NCI-H345 treated with DMSO at 0.1 percent for 48 hours (cell line): ENCODE results near the gene C13orf46.
"Not testable (repeated sequence)": the region's sequence is repeated elsewhere in the genome, so short reads cannot be mapped to it uniquely, and the experiment has no call there.

Source experiments
- DNase-seq: peaks from one replicate; lab custom pipeline; 2025; ENCODE audit not compliant: unreplicated experiment; lab: John Stamatoyannopoulos, UW

The C13orf46 gene

DNA sequence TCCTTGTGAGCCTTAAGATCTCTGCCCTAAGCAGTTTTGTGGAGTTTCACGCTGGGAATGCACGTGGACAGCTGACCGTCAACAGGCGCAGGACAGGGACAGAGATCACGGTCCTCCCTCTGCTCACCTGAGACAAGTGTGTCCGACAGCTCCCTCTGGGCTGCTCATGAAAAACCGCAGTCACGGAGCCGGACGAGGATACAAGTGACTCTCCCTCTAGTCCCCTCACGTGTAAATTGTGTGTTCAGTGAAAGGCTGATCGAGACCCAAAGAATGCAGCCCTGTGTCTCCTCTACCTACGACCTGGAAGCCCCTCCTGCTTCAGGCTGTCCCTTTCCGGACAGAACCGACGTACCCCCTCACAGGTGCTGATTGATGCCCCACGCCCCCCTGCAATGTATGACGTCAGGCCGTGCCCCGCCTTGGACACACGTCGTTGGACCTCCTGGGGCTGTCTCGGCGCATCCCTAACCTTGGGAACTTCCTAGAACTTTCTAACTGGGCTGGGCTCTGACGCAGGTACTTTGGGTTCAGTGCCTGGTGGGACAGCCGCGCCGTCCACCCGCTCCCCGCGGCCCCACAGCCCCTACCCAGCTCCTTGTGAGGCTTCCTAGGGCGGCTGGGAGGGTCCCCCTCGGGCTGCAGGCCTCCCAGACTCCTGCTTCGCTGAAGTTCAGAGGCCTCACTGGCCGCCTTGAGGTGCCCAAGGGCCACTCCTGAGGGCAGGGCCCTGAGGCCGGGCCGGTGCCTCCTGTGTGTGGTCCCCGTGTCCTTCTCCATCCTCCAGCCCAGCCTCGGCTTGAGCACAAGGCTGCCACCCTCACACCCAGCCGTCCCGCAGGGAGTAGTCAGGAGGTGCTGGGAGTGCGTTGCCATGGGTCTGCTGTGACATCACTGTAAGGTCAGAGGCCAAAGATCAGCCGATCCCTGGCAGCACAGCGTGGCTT, at the start of gene C13orf46:
Gene C13orf46, minus strand, starts transcription at position 859 of the 947 bp plus-strand sequence. Its CDS starts 79 bp downstream, at position 780.
- DNase-seq = no peak

GRCh38 chr13:114022876-114023275, 49.0 kb upstream of the C13orf46 start:
- no peak for DNase-seq

- no peak for DNase-seq
Measured at GRCh38 chr13:114022309-114022669, 48.4 kb upstream of the C13orf46 start.

DNA sequence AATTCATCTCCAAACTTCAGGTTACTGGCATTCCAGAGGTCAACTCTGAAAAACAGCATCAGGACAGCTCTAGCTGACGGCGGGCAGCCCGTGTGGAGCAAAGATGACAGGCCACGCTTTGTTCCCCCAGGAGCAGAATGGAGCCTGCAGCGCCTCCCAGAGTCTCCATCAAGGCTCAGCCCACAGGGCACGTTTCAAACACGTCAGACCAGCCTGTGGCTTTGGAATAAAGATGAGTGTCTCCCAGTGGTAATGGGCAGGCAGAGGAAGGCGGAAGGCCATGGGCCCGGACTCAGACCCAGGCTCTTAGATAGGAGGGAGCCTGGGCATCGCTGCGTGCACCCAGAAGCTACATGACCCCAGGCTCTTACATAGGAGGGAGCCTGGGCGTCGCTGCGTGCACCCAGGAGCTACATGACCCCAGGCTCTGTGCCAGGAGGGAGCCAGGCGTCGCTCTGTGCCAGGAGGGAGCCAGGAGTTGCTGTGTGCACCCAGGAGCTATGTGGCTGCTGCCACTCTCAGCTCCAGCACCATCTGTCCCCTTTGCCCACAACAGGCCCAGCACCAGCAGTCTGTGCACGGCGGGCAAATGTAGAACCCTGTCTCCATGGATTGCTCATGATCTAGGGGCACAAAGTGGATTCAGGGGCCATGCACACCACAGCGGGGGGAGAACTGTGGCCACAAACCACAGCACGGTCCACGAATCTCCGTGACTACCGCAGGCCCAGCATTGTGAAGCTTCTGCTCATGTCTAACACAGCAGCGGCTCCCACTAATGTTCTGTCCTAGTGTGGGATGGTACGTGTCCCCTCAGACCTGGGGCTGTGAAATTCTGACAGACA, 47.8 kb upstream of the C13orf46 start:
- DNase-seq = no peak

- DNase-seq = no peak
Measured at GRCh38 chr13:114020750-114021463, 47.0 kb upstream of the C13orf46 start.

DNA sequence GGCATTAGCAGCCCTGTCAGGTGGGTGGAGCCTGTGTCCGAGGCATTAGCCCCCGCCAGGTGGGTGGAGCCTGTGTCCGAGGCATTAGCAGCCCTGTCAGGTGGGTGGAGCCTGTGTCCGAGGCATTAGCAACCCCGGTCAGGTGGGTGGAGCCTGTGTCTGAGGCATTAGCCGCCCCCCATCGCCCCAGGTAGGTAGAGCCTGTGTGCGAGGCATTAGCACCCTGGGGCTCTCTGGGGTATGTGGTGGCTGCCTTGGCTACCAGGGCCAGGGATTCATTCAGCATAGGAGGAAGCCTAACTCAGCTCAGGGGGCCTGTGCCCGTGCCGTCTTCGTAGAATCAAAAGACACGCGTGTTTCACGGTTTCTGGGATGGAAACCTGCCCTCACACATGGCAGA, 46.3 kb upstream of the C13orf46 start:
- DNase-seq = not testable (repeated sequence)

DNA sequence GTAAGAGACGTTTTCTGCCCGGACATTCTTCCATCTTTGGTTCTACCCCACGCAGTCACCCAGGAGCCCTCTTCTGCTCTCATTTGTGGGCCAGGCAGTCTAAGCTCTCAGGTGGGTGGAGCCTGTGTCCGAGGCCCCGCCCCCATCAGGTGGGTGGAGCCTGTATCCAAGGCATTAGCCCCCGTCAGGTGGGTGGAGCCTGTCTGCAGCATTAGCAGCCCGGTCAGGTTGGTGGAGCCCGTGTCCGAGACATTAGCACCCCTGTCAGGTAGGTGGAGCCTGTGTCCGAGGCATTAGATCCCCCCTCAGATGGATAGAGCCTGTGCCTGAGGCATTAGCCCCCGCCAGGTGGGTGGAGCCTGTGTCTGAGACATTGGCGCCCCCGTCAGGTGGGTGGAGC, 45.5 kb upstream of the C13orf46 start:
- no peak for DNase-seq

GRCh38 chr13:114018461-114019055, 44.7 kb upstream of the C13orf46 start:
- DNase-seq = no peak

GRCh38 chr13:114017966-114018365, 44.1 kb upstream of the C13orf46 start:
- DNase-seq = no peak

DNA sequence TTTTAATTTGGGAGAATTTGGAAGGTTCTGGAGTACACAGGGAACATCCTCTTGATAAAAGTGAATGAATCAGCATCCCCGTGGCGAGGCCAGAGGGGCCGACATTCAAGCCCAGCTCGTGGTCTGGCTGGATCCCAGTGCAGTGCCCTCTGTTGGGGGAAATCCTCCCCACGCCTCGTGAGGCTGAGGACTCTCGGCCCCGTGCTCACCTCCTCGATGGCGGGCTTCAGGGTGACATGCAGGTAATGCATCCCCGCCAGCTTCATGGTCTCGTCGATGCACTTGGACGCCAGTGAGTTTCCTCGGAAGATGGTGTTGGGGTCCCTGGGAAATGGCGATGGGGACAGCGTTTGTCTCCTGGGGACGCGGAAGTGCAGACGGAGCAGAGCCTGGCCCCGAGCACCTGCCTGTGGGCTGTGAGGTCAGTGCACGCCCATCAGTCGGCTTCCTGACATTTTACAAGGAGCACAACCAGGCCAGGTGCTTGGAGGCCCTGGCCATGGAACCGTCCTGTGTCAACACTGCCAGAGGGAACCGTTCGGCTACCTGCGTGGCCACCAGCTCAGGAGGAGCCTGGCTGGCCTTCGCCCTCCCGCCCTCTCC, 43.3 kb upstream of the C13orf46 start:
- no peak for DNase-seq

DNA sequence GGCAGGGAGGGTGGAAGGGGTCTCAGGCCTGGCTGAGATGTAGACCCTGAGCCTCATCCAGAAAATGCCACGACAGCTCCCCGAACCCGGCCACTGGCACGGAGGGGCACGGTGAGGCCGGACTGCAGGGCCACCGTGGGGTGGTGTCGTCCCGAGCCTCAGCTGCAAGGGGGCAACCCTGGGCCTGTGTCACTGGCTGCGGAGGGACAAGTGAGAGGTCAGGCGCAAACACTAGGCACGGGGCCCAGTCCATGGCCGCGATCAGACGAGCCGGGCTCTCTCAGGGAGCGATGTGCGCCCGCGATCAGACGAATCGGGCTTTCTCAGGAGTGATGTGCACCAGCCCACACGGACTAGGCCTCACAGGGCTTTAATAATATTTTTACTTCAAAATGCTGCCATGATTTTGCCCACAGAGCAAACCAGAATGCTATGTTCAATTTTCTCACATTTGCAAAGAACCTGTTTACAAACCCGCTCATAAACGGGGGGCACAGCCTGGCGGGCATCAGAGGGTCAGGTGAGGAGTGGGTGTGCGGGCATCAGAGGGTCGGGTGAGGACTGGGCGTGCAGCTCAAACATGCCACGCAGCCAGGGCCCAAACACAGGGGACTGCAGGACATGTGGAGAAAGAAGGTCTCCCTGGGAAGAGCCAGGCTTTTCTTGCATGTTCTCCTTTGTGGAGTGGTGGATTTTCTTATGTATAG, 42.6 kb upstream of the C13orf46 start:
- no peak for DNase-seq

DNA sequence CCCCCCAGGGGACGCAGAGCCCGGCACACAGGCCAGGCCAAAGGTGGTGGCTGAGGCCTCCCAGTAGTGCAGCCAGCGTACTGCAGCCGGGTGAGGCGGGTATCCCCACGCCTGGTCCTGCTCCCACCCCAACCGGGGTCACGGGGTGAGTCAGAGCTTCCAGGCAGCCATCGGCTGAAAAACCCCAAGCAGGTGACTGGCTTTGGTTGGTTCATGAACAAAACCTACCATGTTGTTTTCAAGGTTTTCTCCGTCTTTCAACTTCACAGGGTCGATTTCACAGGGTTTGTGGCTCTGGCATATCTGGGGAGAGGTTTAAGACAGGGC, 42.1 kb upstream of the C13orf46 start:
- no peak for DNase-seq

DNA sequence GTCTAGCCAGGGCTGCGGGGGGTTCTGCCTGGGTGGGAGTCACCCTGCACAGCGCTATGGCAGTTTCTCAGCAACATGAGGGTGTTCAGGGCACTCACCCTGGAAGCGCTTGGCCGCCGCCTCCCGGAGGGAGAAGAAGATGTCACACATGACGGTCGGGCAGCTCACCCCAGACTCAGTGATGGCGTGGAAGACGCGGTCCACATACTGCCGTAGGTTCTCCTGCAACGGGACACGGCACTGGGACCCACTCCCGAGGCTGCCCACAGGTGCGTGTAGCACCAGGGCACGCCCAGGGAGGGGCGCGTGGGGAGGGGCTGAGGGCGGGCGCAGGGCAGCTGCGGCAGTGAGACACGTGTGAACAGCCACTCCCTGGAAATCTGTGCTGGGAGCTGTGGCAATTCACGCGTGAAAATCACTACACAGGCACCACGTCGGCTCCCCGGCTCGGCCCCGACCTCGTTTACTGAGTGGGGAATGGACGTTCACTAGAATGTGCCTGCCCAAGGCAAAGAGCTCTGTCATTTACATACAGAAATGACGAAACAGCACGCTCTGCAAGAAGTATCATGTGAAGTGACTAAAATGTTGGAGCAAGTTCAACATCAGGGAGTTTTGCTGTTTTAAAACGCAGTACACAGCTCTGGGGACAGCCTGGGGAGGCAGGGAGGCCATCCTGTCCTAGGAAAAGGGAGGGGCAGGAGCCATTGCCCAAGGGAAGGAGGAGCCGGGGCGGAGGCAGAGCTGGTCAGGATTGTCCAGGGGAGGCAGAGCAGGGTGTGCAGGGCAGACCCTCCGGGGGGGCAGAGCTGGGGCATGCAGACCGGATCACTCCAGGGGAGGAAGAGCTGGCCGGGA, 41.5 kb upstream of the C13orf46 start:
- DNase-seq = no peak

GRCh38 chr13:114013952-114014629, 40.2 kb upstream of the C13orf46 start:
- DNase-seq = no peak

GRCh38 chr13:114013336-114013735, 39.5 kb upstream of the C13orf46 start:
- no peak for DNase-seq

DNA sequence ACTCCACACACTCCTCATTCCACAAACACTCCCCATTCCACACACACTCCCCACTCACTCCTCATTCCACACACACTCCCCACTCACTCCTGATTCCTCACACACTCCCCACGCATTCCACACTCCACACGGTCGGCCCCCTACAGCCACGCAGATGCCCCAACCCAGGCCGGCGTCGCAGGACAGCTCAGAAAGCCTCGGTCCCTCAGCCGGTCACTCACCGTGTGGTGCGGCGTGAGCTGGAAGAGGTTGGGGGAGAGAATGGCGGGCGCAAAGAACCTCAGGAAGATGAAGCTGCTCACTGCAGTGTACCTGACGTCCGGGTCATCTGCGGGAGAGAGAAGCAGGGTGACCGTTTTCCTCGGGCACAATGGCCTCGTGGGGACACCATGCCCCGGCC, 39.0 kb upstream of the C13orf46 start:
- no peak for DNase-seq

DNA sequence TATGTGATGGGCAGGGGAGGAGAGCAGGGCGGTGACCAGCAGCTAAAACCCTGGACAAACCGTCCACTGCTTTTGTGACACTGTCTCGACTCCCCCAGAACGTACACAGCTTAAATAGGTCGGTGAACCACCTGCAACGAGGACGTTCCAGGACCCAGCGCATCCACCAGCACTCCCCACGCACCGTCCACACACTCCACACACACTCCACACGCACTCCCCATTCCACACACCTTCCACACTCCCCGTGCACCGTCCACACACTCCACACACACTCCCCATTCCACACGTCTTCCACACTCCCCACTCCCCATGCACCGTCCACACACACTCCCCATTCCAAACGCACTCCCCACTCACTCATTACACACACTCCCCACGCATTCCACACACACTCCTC, 38.3 kb upstream of the C13orf46 start:
- no peak for DNase-seq

DNA sequence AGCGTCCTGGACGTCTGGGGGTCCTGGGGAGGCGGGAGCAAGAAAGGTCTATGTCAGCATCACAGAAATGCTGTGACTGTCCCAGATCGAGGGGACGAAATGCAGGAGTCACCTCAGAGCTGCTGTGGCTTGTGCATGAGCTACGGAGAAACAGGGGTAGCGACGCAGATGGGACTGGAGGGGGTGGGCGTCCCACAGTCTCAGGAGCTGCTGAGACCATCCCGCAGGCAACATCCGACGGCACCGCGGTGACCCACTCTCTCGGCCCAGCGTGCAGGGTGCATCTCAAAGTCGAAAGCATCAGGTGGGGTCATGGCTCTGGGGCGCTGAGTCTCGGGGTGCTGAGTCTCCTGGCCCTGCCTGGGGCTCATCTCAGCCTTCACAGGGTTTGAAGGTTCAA, 37.4 kb upstream of the C13orf46 start:
- DNase-seq = no peak
